Measurements from ENCODE around the gene MS4A10. TPM values are rescaled to one million over a fixed set of nuclear protein-coding genes. Genes with fewer than 3 reads are reported as not detected.

The MS4A10 gene
- total and polyA plus RNA-seq, 10 of the 15 experiments (the other 5 are each of a cell fraction or from before 2014, with no cell fraction given), result not detected

DNA sequence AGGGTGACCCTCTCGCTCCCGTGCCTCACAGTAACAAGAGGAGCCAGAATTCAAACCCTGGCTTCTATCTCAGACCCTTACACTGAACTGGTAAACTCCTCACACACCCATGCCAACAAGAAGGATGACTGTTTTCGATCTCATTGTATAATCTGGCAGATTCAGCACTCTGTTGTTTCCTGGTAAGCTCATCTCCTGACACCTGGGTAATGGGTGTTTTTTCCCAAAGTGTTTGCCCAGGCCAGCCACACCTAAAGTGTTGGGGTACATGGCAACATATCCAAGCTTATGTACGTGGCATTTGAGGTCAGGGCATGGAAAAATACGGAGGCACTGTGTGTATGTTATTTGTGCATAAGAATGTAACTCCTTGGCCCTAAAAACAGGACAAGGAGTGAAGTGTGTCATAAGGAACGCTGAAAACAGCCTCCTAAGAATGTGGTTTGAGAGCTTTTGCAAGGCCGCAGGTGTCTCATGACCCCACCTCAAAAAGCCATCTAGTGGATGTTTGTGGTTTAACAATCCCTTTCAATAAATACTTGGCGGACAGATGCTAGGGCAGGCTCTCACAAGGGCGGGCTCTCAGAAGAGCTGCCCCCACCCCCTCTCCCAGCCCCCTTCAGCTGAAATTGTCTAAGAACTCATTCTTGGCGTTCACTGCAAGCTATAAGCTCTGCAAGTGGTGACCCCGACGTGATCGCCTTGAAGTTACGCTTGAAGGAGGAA, 28.7 kb upstream of the MS4A10 start, which contains the start of gene MS4A15 (continued):
- TF ChIP-seq RAD21 (IDR thresholded peaks at IDR 0.05; ENCODE audit: insufficient read depth, low read depth, low read length) (peak; percentile 68), JUNB (IDR thresholded peaks at IDR 0.05) (no peak), BMI1 (IDR thresholded peaks at IDR 0.05; ENCODE audit: borderline replicate concordance) (no peak), POLR2AphosphoS2 (IDR thresholded peaks at IDR 0.05; ENCODE audit: low read depth, low read length) (no peak), BACH1 (IDR thresholded peaks at IDR 0.05; ENCODE audit: borderline replicate concordance) (no peak), MTA3 (IDR thresholded peaks at IDR 0.05; ENCODE audit: borderline replicate concordance, low read length) (no peak), ZNF384 (IDR thresholded peaks at IDR 0.05; ENCODE audit: borderline replicate concordance, low read depth, low read length) (no peak), NFXL1 (IDR thresholded peaks at IDR 0.05; ENCODE audit: borderline replicate concordance) (no peak), CBFB (IDR thresholded peaks at IDR 0.05; ENCODE audit: low read depth) (peak; percentile 61; the same call in 1 of the 2 replicates), EP300 (IDR thresholded peaks at IDR 0.05; ENCODE audit: borderline replicate concordance in 1 of 2, control insufficient read depth in 1 of 2, low read depth in 2 of 2, low read length in 2 of 2) (no peak), HDAC6 (IDR thresholded peaks at IDR 0.05; ENCODE audit: unreplicated experiment) (no peak), ETV6 (conservative IDR thresholded peaks at IDR 0.05 in 1 of 2, IDR thresholded peaks at IDR 0.05 in 1 of 2; ENCODE audit: borderline replicate concordance in 1 of 2, low read depth in 1 of 2) (no peak), CEBPB (IDR thresholded peaks at IDR 0.05; ENCODE audit: borderline replicate concordance in 1 of 2, low read depth in 2 of 2, low read length in 2 of 2) (no peak), POLR2A (IDR thresholded peaks at IDR 0.05; ENCODE audit: low read depth, low read length) (no peak)
- TF ChIP-seq, protein P1, sequence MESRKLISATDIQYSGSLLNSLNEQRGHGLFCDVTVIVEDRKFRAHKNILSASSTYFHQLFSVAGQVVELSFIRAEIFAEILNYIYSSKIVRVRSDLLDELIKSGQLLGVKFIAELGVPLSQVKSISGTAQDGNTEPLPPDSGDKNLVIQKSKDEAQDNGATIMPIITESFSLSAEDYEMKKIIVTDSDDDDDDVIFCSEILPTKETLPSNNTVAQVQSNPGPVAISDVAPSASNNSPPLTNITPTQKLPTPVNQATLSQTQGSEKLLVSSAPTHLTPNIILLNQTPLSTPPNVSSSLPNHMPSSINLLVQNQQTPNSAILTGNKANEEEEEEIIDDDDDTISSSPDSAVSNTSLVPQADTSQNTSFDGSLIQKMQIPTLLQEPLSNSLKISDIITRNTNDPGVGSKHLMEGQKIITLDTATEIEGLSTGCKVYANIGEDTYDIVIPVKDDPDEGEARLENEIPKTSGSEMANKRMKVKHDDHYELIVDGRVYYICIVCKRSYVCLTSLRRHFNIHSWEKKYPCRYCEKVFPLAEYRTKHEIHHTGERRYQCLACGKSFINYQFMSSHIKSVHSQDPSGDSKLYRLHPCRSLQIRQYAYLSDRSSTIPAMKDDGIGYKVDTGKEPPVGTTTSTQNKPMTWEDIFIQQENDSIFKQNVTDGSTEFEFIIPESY (IDR thresholded peaks at IDR 0.05), result no peak
- TF ChIP-seq, protein P2, sequence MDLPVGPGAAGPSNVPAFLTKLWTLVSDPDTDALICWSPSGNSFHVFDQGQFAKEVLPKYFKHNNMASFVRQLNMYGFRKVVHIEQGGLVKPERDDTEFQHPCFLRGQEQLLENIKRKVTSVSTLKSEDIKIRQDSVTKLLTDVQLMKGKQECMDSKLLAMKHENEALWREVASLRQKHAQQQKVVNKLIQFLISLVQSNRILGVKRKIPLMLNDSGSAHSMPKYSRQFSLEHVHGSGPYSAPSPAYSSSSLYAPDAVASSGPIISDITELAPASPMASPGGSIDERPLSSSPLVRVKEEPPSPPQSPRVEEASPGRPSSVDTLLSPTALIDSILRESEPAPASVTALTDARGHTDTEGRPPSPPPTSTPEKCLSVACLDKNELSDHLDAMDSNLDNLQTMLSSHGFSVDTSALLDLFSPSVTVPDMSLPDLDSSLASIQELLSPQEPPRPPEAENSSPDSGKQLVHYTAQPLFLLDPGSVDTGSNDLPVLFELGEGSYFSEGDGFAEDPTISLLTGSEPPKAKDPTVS (IDR thresholded peaks at IDR 0.05; ENCODE audit: low read depth, low read length), result no peak
- TF ChIP-seq, protein P3, sequence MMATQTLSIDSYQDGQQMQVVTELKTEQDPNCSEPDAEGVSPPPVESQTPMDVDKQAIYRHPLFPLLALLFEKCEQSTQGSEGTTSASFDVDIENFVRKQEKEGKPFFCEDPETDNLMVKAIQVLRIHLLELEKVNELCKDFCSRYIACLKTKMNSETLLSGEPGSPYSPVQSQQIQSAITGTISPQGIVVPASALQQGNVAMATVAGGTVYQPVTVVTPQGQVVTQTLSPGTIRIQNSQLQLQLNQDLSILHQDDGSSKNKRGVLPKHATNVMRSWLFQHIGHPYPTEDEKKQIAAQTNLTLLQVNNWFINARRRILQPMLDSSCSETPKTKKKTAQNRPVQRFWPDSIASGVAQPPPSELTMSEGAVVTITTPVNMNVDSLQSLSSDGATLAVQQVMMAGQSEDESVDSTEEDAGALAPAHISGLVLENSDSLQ (IDR thresholded peaks at IDR 0.05), result no peak
- TF ChIP-seq, protein P4, sequence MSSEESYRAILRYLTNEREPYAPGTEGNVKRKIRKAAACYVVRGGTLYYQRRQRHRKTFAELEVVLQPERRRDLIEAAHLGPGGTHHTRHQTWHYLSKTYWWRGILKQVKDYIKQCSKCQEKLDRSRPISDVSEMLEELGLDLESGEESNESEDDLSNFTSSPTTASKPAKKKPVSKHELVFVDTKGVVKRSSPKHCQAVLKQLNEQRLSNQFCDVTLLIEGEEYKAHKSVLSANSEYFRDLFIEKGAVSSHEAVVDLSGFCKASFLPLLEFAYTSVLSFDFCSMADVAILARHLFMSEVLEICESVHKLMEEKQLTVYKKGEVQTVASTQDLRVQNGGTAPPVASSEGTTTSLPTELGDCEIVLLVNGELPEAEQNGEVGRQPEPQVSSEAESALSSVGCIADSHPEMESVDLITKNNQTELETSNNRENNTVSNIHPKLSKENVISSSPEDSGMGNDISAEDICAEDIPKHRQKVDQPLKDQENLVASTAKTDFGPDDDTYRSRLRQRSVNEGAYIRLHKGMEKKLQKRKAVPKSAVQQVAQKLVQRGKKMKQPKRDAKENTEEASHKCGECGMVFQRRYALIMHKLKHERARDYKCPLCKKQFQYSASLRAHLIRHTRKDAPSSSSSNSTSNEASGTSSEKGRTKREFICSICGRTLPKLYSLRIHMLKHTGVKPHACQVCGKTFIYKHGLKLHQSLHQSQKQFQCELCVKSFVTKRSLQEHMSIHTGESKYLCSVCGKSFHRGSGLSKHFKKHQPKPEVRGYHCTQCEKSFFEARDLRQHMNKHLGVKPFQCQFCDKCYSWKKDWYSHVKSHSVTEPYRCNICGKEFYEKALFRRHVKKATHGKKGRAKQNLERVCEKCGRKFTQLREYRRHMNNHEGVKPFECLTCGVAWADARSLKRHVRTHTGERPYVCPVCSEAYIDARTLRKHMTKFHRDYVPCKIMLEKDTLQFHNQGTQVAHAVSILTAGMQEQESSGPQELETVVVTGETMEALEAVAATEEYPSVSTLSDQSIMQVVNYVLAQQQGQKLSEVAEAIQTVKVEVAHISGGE (CRISPR knock-in tag; IDR thresholded peaks at IDR 0.05), result no peak
